Activated CD4-positive, alpha-beta memory T cell treated with anti-CD3 and anti-CD28 coated beads, Interleukin-2, amount 10 ng/mL, durations not matched to agents 7 days and 5 days (primary cell): Measurements from ENCODE around the gene LNX1. TPM values are rescaled to one million over a fixed set of nuclear protein-coding genes. Genes with fewer than 3 reads are reported as not detected.

Experiments used
- CTCF ChIA-PET: fragments of 350-600 bp; sonication (Branson Sonifier 250); formaldehyde crosslinking; loops from one replicate; lab custom pipeline; 2021; ENCODE audit warnings: antibody characterized with exemption, inconsistent platforms; lab: Charles Lee
- POLR2A ChIA-PET: fragments of 350-600 bp; sonication (Branson Sonifier 250); formaldehyde crosslinking; loops from one replicate; lab custom pipeline; 2021; ENCODE audit warnings: antibody characterized with exemption; lab: Charles Lee
- DNase-seq: peaks from one replicate; pipeline ENCODE4 v3.0.0-alpha.2; 2020
- H3K27ac Mint-ChIP-seq: one replicate; pipeline ENCODE4 v1.8.0; 2021; ENCODE audit warnings: mild to moderate bottlenecking, mixed read lengths
- H3K27me3 Mint-ChIP-seq: one replicate; pipeline ENCODE4 v1.8.0; 2021; ENCODE audit warnings: mixed read lengths
- H3K36me3 Mint-ChIP-seq: one replicate; pipeline ENCODE4 v1.8.0; 2021; ENCODE audit warnings: low read depth, mixed read lengths
- H3K4me1 Mint-ChIP-seq: one replicate; pipeline ENCODE4 v1.8.0; 2021; ENCODE audit warnings: mixed read lengths
- H3K4me3 Mint-ChIP-seq: one replicate; pipeline ENCODE4 v1.8.0; 2021; ENCODE audit warnings: mild to moderate bottlenecking, mixed read lengths
- H3K9me3 Mint-ChIP-seq: one replicate; pipeline ENCODE4 v1.8.0; 2021; ENCODE audit warnings: mixed read lengths
- total RNA-seq, 2 experiments: library from RNA; stranded (reverse); gene quantifications; one replicate each; pipeline ENCODE4 v1.2.3, GENCODE V29; 2021

The LNX1 gene
- total RNA-seq, 2 experiments from 2014 or later, result not detected

DNA sequence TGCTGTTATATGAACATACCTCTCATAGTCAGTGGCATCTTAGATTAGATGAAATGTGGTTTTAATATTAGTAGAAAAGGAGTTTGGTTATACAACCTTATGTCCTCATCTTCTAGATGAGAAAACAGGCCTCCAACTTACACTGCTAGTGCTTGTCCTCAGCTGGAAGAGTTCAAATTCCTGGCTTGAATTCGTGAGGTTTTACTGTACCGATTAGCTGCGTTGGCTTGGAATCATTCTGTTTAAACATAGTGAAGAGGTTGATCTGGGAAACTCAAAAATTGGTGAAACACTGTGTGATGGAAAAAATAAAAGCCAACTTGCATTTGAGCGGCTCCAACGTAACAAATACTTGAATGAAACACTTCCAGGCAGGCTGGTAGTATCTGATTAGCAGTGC is 81.0 kb downstream of the LNX1 start:
- no peaks in the 10 kb centered on the region for H3K36me3 Mint-ChIP-seq

DNA sequence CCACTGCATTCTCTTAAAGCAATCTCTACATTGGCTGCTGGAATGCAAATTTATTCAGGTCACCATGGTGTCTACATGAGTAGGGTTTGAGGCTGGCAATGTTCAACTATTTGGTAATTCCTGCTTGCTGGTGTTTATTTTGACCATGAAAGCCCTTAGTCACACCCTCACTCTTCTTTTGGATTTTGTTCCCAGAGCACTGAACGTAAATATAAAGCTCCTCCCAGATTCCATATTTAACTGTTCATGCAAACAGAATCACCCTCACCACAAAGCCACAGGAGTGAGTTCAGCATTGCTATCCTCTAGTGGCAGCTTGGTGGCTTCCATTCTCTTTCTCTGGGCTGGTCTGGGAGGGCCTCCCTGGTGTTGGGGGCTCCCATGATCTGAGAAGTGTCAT is 82.8 kb downstream of the LNX1 start:
- Mint-ChIP-seq H3K9me3 (no peaks in the 10 kb centered on the region), H3K4me1 (no peaks in the 10 kb centered on the region), H3K4me3 (no peak overlapping the region), H3K27ac (no peak overlapping the region), H3K36me3 (no peaks in the 10 kb centered on the region), H3K27me3 (peaks cover 2% of the 10 kb centered on the region)
- no peak for DNase-seq
- ChIA-PET CTCF (no interaction called here), POLR2A (no interaction called here)

More for the DNA sequence above, 81.0 kb downstream of the LNX1 start:
- Mint-ChIP-seq H3K4me1 (no peaks in the 10 kb centered on the region), H3K4me3 (no peak overlapping the region), H3K27me3 (peaks cover 2% of the 10 kb centered on the region), H3K9me3 (no peaks in the 10 kb centered on the region), H3K27ac (no peak overlapping the region)
- DNase-seq, result no peak
- ChIA-PET CTCF (no interaction called here), POLR2A (no interaction called here)

DNA sequence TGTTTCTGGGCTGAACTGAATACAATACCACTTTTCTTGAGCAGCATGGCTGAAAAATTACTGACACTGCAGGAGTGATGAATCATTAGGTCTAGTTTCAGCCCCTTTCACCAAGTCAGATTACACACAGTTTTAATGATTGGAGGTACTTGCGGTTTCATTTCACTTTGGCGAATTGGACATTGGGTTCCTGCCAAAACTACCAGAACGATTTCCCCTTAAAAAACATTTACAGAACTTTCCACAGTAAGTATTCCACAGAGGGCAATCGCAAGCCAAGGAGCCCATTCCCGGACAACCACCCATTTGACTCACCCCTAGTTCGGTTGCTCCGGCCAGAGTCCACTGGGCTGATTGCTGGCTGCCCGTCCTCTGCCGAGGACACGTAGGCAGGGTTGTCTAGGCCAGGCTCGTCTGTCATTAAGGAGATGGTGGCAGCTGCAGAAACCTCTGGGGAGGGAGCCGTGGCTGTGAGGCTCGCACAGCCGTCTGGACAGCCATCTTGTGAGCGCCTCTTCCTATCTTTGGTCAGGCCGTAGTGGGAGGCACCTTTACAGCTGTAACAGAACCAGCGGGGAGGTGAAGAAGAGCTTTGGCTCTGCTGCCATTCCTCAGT is 83.5 kb downstream of the LNX1 start:
- no peaks in the 10 kb centered on the region for H3K9me3 Mint-ChIP-seq
- ChIA-PET POLR2A (no interaction called here), CTCF (no interaction called here)
- H3K36me3 Mint-ChIP-seq, result no peaks in the 10 kb centered on the region
- no peak overlapping the region for H3K4me3 Mint-ChIP-seq
- no peak for DNase-seq
- no peaks in the 10 kb centered on the region for H3K4me1 Mint-ChIP-seq
- H3K27me3 Mint-ChIP-seq, result peaks cover 2% of the 10 kb centered on the region
- no peak overlapping the region for H3K27ac Mint-ChIP-seq

DNA sequence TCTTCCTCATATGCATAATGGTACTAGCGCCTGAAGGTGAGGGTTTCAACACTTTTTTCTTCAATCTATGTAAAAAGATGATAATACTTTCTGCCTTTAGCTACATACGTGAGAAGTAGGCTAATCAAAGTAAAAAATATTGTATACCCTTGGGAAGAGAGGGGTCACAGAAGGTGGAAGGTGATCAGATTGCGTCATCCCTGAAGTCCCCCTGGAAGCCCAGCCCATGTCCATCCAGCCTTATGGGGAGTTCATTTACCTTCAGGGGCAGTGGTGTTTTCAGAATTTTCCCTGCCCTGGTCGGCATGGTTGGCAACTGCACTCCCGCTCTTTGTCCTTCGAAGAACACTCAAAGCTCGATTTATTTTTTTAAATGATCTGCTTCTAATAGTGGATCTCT is 84.2 kb downstream of the LNX1 start:
- peaks cover 2% of the 10 kb centered on the region for H3K27me3 Mint-ChIP-seq
- no peak for DNase-seq
- ChIA-PET CTCF (no interaction called here), POLR2A (no interaction called here)
- H3K27ac Mint-ChIP-seq, result no peak overlapping the region
- no peaks in the 10 kb centered on the region for H3K9me3 Mint-ChIP-seq
- no peak overlapping the region for H3K4me3 Mint-ChIP-seq
- H3K36me3 Mint-ChIP-seq, result no peaks in the 10 kb centered on the region
- H3K4me1 Mint-ChIP-seq, result no peaks in the 10 kb centered on the region

DNA sequence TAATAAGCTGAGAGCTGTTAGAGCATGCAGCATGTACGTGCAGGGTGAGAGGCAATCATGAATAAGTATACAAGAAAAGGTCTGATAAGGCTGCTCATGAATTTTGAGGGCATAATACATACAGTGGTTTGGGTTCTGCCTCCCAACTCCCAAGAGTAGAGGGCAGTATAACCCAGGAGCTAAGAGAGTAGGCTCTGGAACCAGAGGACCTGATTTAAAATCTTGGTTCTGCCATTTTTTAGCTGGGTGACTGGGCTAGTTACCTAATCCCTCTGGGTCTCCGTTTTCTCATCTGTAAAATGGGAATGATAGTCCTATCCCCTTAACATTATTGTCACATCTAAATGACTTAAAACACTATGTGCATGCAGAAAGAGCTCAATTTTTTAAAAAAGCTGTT is 85.3 kb downstream of the LNX1 start:
- no peak for DNase-seq
- H3K4me1 Mint-ChIP-seq, result no peaks in the 10 kb centered on the region
- no peak overlapping the region for H3K27ac Mint-ChIP-seq
- H3K4me3 Mint-ChIP-seq, result no peak overlapping the region
- H3K36me3 Mint-ChIP-seq, result no peaks in the 10 kb centered on the region
- CTCF ChIA-PET, result interaction anchor here (0.7 kb wide), 1 partner anchor 450 kb away, joined by 3 read pairs; no protein-coding TSS in a partner anchor
- H3K9me3 Mint-ChIP-seq, result no peaks in the 10 kb centered on the region
- POLR2A ChIA-PET, result no interaction called here
- H3K27me3 Mint-ChIP-seq, result no peaks in the 10 kb centered on the region

DNA sequence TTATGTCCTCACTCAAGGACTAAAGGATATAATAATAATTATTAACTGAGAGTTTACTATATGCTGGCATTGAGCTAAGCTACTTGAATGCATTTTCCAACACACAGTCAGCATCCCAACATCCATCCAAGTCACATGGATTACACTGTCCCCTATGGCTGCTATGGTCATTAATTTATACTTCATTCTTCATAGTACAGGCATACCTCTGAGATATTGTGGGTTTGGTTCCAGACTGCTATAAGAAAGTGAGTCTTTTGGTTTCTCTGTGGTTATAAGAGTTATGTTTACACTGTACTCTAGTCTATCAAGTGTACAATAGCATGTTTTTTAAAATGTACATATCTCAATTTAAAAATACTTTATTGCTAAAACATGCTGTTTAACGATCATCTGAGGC is 89.2 kb downstream of the LNX1 start:
- Mint-ChIP-seq H3K27me3 (no peaks in the 10 kb centered on the region), H3K4me1 (no peaks in the 10 kb centered on the region), H3K27ac (no peak overlapping the region), H3K4me3 (no peak overlapping the region), H3K36me3 (no peaks in the 10 kb centered on the region), H3K9me3 (no peaks in the 10 kb centered on the region)
- no peak for DNase-seq
- ChIA-PET POLR2A (no interaction called here), CTCF (no interaction called here)

DNA sequence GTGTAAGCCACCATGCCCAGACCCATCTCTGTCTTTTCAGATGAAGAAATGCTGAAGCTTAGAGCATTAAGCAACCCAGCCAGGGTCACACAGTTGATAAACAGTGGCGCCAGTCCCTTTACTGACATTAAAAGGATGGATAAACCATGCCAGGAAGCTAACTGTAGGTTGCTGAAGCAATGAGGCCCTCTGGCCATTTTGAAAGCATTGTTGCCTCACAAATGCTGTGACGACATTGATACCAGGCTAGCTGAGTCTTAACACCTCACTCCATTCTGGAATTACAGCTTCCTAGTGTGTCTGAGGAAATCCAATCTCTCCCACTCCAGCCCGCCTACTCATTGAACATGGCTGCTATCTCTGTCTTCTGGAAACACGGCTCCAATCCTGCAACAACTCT is 89.7 kb downstream of the LNX1 start:
- Mint-ChIP-seq H3K27ac (no peak overlapping the region), H3K36me3 (no peaks in the 10 kb centered on the region), H3K27me3 (no peaks in the 10 kb centered on the region), H3K4me1 (no peaks in the 10 kb centered on the region), H3K4me3 (no peak overlapping the region), H3K9me3 (no peaks in the 10 kb centered on the region)
- DNase-seq, result no peak
- ChIA-PET POLR2A (no interaction called here), CTCF (no interaction called here)

DNA sequence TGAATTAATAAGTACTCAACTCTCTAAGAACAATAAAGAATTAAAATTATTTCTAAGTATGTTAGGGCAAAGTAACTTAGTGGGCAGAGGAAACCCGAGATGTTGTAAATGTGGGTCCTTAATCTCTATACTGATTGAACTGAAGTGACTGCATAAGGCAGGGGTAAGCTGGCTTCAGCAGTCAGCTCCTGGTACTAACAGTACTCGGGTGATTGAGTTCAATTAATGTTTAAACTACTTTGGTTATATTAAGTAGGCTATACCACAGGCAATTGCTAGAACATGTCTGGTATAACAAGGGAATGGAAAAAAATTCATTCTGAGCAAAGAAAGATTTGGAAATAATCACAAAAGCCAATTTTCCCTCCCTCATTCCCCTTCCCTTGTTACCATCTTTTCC is 90.7 kb downstream of the LNX1 start:
- Mint-ChIP-seq H3K4me1 (no peaks in the 10 kb centered on the region), H3K27ac (no peak overlapping the region), H3K4me3 (no peak overlapping the region), H3K9me3 (no peaks in the 10 kb centered on the region), H3K36me3 (no peaks in the 10 kb centered on the region), H3K27me3 (no peaks in the 10 kb centered on the region)
- ChIA-PET CTCF (no interaction called here), POLR2A (no interaction called here)
- no peak for DNase-seq

DNA sequence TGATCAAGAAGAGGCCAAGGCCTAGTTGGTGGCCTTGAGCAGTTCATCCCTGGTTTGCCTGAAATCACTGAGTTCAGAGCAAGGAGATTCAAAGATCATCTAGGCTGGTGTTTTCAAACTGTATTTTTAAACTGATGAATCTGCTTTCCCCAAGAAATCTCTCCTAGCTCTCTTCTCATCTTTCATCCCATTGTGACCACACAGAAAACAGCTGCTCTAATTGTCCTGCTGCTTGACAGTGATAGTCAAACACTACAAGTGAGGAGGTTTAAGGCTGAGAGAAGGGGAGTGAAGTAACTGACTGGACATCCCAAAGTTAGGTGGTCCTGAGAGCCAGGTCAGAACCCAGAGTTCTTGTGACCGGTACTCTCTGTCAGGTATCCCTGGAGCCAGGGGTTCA is 91.5 kb downstream of the LNX1 start:
- Mint-ChIP-seq H3K4me3 (no peak overlapping the region), H3K27me3 (no peaks in the 10 kb centered on the region), H3K27ac (no peak overlapping the region), H3K36me3 (no peaks in the 10 kb centered on the region), H3K9me3 (no peaks in the 10 kb centered on the region), H3K4me1 (no peaks in the 10 kb centered on the region)
- POLR2A ChIA-PET, result no interaction called here
- no peak for DNase-seq
- CTCF ChIA-PET, result interaction anchor here (1.4 kb wide), 1 partner anchor 10 kb away, joined by 3 read pairs; no protein-coding TSS in a partner anchor

DNA sequence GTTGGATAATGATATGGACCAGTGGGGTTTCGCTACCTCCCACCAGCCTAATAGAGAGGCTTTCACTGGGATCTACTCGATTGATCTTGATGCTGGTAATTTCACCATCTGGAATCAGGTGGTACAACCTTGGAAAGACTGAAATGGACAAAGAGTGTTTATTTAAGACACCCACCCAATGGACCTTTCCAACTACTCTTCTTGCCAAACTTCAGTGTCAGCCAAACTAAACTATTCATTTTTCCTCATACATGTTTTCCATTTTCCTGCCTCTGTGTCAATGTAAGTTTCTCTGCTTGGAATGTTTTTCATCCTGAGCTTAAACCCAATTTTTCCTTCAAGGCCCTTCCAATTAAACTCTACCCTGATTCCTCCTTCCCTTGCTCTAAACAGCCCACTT is 92.6 kb downstream of the LNX1 start:
- Mint-ChIP-seq H3K36me3 (no peaks in the 10 kb centered on the region), H3K4me3 (no peak overlapping the region), H3K27me3 (no peaks in the 10 kb centered on the region), H3K27ac (no peak overlapping the region), H3K9me3 (no peaks in the 10 kb centered on the region), H3K4me1 (no peaks in the 10 kb centered on the region)
- DNase-seq, result no peak
- ChIA-PET POLR2A (no interaction called here), CTCF (interaction anchor here (1.4 kb wide), 1 partner anchor 9 kb away, joined by 3 read pairs; no protein-coding TSS in a partner anchor)

DNA sequence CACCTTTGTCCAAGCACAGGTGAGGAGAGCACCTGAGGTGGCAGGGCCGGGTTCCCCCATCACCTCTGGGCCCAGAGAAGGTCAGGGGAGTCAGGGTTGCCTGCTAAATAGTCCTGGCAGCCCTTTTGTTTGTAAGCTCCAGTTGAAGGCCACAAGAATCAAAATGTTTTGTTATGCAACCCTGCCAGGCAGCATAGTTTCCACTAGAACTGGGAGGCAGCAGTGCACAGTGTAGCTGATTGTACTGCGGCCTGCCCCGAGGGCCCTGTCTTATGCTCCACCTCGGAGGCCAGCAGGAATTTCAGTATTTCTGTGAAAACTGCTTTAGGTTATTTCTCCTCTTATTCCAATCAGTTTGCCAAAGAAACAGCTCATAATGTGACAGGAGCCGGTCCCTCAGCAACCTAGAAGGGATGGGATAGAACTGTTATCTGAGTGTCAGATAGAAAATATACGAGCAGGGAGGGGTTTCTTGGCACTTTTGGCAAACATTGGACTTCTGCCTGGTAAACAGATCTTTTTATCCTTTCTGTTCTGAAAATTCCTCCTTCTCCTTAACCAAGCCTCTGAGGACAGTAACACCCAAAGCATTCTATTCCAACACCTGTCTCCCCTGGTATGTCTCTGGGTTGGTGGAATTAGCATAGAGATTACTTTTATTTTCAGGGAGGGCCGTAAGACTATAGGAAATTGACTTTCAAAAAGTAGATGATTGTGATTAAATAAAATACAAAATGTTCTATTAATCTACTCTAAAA is 93.6 kb downstream of the LNX1 start:
- H3K27me3 Mint-ChIP-seq, result no peaks in the 10 kb centered on the region
- no peak overlapping the region for H3K27ac Mint-ChIP-seq
- no peaks in the 10 kb centered on the region for H3K36me3 Mint-ChIP-seq
- H3K9me3 Mint-ChIP-seq, result no peaks in the 10 kb centered on the region
- H3K4me3 Mint-ChIP-seq, result no peak overlapping the region
- DNase-seq, result no peak
- no peaks in the 10 kb centered on the region for H3K4me1 Mint-ChIP-seq
- CTCF ChIA-PET, result no interaction called here
- POLR2A ChIA-PET, result no interaction called here

DNA sequence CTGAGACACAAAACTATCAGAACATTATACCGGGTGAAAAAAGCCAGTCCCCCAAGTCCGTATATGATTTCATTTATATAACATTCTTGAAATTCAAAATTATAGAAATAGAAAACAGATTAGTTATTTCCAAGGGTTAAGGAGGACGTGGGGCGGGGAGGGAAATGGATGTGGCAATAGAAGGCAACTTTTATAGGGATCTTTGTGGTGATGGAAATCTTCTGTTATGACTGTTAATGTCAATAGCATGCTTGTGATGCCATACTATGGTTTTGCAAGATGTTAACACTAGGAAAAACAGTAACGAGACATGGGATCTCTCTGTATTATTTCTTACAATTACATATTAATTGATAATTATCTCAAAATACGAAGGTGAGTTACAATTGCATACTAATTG is 96.4 kb downstream of the LNX1 start:
- H3K27ac Mint-ChIP-seq, result no peak overlapping the region
- H3K36me3 Mint-ChIP-seq, result no peaks in the 10 kb centered on the region
- CTCF ChIA-PET, result interaction anchor here (0.5 kb wide), 1 partner anchor 632 kb away, joined by 3 read pairs; no protein-coding TSS in a partner anchor
- POLR2A ChIA-PET, result no interaction called here
- H3K4me3 Mint-ChIP-seq, result no peak overlapping the region
- no peaks in the 10 kb centered on the region for H3K9me3 Mint-ChIP-seq
- H3K4me1 Mint-ChIP-seq, result no peaks in the 10 kb centered on the region
- no peak for DNase-seq
- peaks cover 2% of the 10 kb centered on the region for H3K27me3 Mint-ChIP-seq

DNA sequence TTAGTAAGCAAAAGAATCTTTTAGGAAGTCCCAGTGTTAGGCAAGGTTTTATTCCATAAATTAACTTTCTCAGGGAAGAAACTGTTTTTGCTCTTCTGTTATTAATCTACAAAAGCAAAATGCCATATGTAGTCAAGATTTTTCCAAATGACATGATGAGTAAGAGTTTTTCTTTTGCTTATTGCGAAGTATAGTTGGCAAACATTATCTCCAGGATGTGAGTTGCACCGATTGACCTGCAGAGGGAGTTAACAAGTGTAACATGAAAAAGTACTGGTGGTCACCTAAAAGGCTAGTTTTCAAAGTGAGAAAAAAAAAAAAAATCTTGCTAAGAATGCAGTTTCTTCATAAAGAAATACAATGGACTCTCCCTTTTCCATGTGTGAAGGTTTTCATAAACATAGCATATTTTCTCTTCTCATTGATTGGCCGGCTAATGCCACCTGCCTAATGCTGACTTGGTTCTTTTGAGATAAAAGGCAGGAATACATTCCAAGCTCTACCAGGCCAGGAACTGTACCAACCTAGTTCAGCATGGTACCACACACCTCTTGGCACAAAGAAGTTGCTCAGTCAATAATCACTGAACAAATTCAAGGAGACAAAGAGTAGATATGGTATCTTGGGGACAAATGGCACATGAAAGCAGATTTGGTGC is 100.2 kb downstream of the LNX1 start:
- H3K4me3 Mint-ChIP-seq, result no peak overlapping the region
- no peak overlapping the region for H3K27ac Mint-ChIP-seq
- CTCF ChIA-PET, result no interaction called here
- peaks cover 15% of the 10 kb centered on the region for H3K27me3 Mint-ChIP-seq
- H3K9me3 Mint-ChIP-seq, result no peaks in the 10 kb centered on the region
- POLR2A ChIA-PET, result no interaction called here
- H3K36me3 Mint-ChIP-seq, result no peaks in the 10 kb centered on the region
- H3K4me1 Mint-ChIP-seq, result no peaks in the 10 kb centered on the region
- no peak for DNase-seq
